Measurements from ENCODE around the gene COMMD1.
"Not testable (repeated sequence)": the region's sequence is repeated elsewhere in the genome, so short reads cannot be mapped to it uniquely, and the experiment has no call there.

Gene COMMD1

DNA sequence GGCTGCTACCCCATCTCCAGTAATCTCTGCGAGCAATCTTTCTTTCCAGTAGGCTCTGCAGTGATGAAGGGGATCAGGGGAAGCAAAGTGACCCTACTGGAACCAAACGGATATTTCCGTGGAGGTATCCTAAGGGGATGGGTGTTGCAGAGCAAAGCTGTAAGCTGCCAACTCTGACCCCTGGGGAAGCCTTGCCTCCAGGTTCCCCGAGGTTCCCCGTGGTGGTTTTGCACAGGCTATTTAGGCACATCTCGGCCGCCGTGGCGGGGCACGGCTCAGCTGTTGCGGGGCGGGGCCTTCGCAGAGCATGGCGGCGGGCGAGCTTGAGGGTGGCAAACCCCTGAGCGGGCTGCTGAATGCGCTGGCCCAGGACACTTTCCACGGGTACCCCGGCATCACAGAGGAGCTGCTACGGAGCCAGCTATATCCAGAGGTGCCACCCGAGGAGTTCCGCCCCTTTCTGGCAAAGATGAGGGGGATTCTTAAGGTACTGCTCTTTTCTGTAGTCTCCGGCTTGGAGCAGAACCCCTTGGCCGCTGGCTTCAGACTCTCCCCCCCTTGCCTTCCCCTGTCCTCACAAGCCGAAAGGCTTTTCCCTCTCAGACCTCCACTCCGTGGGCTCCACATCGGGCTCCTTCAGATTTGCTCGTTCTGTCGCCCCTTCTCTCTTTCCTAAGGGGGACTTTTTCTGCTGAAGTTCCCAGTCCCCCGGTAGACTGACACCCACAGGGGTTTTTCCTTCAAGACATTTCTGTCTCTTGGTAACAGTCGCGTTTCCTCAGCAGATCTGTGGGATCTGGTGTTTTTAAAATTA is at the start of gene COMMD1:
Gene COMMD1 (plus strand): TSS at position 303 of the 814 bp plus-strand sequence. CDS start 5 bp downstream, at position 308.
- Histone ChIP-seq H3K36me3 (ENCODE audit: insufficient read depth, low read length) (no peaks in the 10 kb centered on the region), H3K4me3 (ENCODE audit: low read depth in 1 of 2, low read length in 2 of 2) (peak within 1 kb of the TSS; percentile 77 to 93), H3K9ac (ENCODE audit: low read length) (peak within 1 kb of the TSS; percentile 79), H3K27ac (ENCODE audit: low read depth, low read length) (peak within 1 kb of the TSS; percentile 64), H3K9me3 (ENCODE audit: low read length) (no peaks in the 10 kb centered on the region), H3K27me3 (ENCODE audit: control insufficient read depth in 1 of 2, insufficient read depth in 2 of 2, low read length in 2 of 2) (no peaks in the 10 kb centered on the region), H3K4me1 (ENCODE audit: insufficient read depth, low read length) (peaks cover 11% of the 10 kb centered on the region)

DNA sequence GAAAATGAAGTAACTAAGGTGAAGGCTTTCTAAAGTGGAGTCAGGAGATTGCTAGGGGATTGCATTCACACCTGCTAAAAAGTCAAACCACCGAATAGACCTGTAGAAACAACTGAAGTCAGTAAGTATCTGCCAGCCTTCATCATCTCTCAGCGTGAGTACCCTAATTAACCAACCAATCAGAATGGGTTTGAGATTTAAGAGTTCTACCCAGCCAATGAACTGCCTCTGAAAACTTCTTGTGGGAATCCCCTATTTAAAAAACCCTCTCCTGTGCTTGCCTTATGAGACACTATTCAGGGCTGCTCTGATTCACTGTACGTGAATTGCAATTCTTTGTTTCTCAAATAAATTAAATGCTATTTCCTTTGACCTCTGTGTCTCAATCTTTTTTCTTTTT is 48.2 kb upstream of the COMMD1 start:
- Histone ChIP-seq H3K4me3 (ENCODE audit: low read depth in 1 of 2, low read length in 2 of 2) (no peak overlapping the region), H3K4me1 (ENCODE audit: insufficient read depth, low read length) (peaks cover 8% of the 10 kb centered on the region), H3K9ac (ENCODE audit: low read length) (no peak overlapping the region), H3K36me3 (ENCODE audit: insufficient read depth, low read length) (no peaks in the 10 kb centered on the region), H3K27me3 (ENCODE audit: control insufficient read depth in 1 of 2, insufficient read depth in 2 of 2, low read length in 2 of 2) (no peaks in the 10 kb centered on the region), H3K9me3 (ENCODE audit: low read length) (no peaks in the 10 kb centered on the region), H3K27ac (ENCODE audit: low read depth, low read length) (no peak overlapping the region)

- no peak overlapping the region for H3K9ac ChIP-seq (ENCODE audit: low read length)
- H3K4me3 ChIP-seq (ENCODE audit: low read depth in 1 of 2, low read length in 2 of 2) = no peak overlapping the region
- H3K4me1 ChIP-seq (ENCODE audit: insufficient read depth, low read length) = no peaks in the 10 kb centered on the region
- H3K36me3 ChIP-seq (ENCODE audit: insufficient read depth, low read length) = peaks cover 26% of the 10 kb centered on the region
- H3K27me3 ChIP-seq (ENCODE audit: control insufficient read depth in 1 of 2, insufficient read depth in 2 of 2, low read length in 2 of 2) = no peaks in the 10 kb centered on the region
- H3K27ac ChIP-seq (ENCODE audit: low read depth, low read length) = no peak overlapping the region
- no peaks in the 10 kb centered on the region for H3K9me3 ChIP-seq (ENCODE audit: low read length)
Measured at GRCh38 chr2:61862085-61862484, 43.4 kb upstream of the COMMD1 start.

- not testable (repeated sequence) for H3K4me3 ChIP-seq (ENCODE audit: low read depth in 1 of 2, low read length in 2 of 2); H3K27me3 ChIP-seq (ENCODE audit: control insufficient read depth in 1 of 2, insufficient read depth in 2 of 2, low read length in 2 of 2); H3K27ac ChIP-seq (ENCODE audit: low read depth, low read length); H3K4me1 ChIP-seq (ENCODE audit: insufficient read depth, low read length); H3K9ac ChIP-seq (ENCODE audit: low read length); H3K9me3 ChIP-seq (ENCODE audit: low read length)
- peaks cover 48% of the 10 kb centered on the region for H3K36me3 ChIP-seq (ENCODE audit: insufficient read depth, low read length)
Measured at GRCh38 chr2:61866482-61867089, 38.9 kb upstream of the COMMD1 start.

- Histone ChIP-seq H3K27ac (ENCODE audit: low read depth, low read length) (no peak overlapping the region), H3K27me3 (ENCODE audit: control insufficient read depth in 1 of 2, insufficient read depth in 2 of 2, low read length in 2 of 2) (no peaks in the 10 kb centered on the region), H3K4me1 (ENCODE audit: insufficient read depth, low read length) (no peaks in the 10 kb centered on the region), H3K36me3 (ENCODE audit: insufficient read depth, low read length) (peaks cover 76% of the 10 kb centered on the region), H3K4me3 (ENCODE audit: low read depth in 1 of 2, low read length in 2 of 2) (no peak overlapping the region), H3K9ac (ENCODE audit: low read length) (no peak overlapping the region), H3K9me3 (ENCODE audit: low read length) (no peaks in the 10 kb centered on the region)
Measured at GRCh38 chr2:61876400-61876799, 29.1 kb upstream of the COMMD1 start.

DNA sequence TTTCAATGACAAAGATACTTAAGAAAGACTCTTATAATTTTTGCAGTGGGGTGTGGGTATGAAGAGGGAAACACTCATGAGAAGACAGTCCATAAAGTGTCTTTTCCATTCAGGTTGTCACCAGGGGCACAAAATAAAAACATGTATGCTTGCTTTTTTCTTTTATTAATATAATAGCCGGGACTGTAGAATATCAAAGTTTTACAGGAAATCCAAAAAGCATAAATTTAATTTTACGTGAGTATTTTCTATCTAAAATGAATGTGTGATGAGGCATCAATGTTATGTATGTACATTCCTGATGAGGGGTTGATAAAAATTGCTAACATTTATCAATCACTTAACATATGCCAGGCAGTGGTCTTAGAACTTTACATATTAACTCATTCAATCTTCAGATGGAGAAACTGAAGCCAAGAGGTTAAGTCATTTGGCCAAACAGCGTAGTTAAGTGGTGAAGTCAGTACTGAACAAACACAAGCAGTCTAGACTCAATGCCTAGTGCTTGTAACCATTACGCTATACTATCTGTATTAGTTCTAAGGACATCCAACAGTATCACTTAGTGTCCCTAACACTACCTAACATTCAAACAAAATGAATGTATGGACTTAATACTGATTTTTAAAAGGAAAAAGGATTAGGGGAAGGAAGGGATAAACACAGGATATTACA is 27.8 kb upstream of the COMMD1 start:
- no peaks in the 10 kb centered on the region for H3K27me3 ChIP-seq (ENCODE audit: control insufficient read depth in 1 of 2, insufficient read depth in 2 of 2, low read length in 2 of 2)
- no peak overlapping the region for H3K27ac ChIP-seq (ENCODE audit: low read depth, low read length)
- H3K4me3 ChIP-seq (ENCODE audit: low read depth in 1 of 2, low read length in 2 of 2) = no peak overlapping the region
- peaks cover 73% of the 10 kb centered on the region for H3K36me3 ChIP-seq (ENCODE audit: insufficient read depth, low read length)
- H3K4me1 ChIP-seq (ENCODE audit: insufficient read depth, low read length) = no peaks in the 10 kb centered on the region
- no peaks in the 10 kb centered on the region for H3K9me3 ChIP-seq (ENCODE audit: low read length)
- no peak overlapping the region for H3K9ac ChIP-seq (ENCODE audit: low read length)

GRCh38 chr2:61878761-61879160 is 26.7 kb upstream of the COMMD1 start:
- Histone ChIP-seq H3K36me3 (ENCODE audit: insufficient read depth, low read length) (peaks cover 77% of the 10 kb centered on the region), H3K9me3 (ENCODE audit: low read length) (no peaks in the 10 kb centered on the region), H3K9ac (ENCODE audit: low read length) (no peak overlapping the region)

DNA sequence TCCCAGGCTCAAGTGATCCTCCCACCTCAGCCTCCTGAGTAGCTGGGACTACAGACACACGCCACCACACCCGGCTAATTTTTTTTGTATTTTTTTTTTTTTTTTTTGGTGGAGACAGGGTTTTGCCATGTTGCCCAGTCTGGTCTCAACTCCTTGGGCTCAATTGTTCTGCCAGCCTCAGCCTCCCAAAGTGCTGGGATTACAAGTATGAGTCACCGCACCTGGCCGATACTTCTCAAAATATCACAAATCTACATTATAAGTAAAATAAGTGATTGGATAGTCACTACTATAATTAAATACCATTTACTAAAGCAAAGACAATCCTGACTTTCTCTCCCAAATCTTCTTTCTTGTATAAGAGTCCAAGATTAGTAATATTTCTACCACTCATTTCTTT is 26.1 kb upstream of the COMMD1 start:
- H3K4me1 ChIP-seq (ENCODE audit: insufficient read depth, low read length); H3K4me3 ChIP-seq (ENCODE audit: low read depth in 1 of 2, low read length in 2 of 2); H3K9ac ChIP-seq (ENCODE audit: low read length); H3K27me3 ChIP-seq (ENCODE audit: control insufficient read depth in 1 of 2, insufficient read depth in 2 of 2, low read length in 2 of 2); H3K27ac ChIP-seq (ENCODE audit: low read depth, low read length); H3K9me3 ChIP-seq (ENCODE audit: low read length): not testable (repeated sequence)
- H3K36me3 ChIP-seq (ENCODE audit: insufficient read depth, low read length) = peaks cover 76% of the 10 kb centered on the region

More at GRCh38 chr2:61878761-61879160, 26.7 kb upstream of the COMMD1 start:
- no peak overlapping the region for H3K27ac ChIP-seq (ENCODE audit: low read depth, low read length)
- no peak overlapping the region for H3K4me3 ChIP-seq (ENCODE audit: low read depth in 1 of 2, low read length in 2 of 2)
- H3K27me3 ChIP-seq (ENCODE audit: control insufficient read depth in 1 of 2, insufficient read depth in 2 of 2, low read length in 2 of 2) = no peaks in the 10 kb centered on the region
- no peaks in the 10 kb centered on the region for H3K4me1 ChIP-seq (ENCODE audit: insufficient read depth, low read length)

DNA sequence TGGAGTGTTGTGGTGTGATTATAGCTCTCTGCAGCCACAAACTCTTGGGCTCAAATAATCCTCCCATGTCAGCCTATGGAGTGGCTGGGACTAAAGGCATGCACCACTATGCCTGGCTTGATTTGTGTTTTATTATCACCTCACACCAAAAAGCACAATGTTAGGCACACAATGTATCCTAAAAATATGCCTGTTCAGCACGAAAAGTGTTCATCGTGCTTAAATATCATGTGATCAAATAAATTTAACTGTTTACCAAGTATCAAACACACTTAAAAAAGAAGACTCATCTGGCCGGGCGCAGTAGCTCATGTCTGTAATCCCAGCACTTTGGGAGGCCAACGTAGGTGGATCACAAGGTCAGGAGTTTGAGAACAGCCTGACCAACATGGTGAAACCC is 22.6 kb upstream of the COMMD1 start:
- Histone ChIP-seq H3K4me3 (ENCODE audit: low read depth in 1 of 2, low read length in 2 of 2) (no peak overlapping the region), H3K9me3 (ENCODE audit: low read length) (no peaks in the 10 kb centered on the region), H3K27ac (ENCODE audit: low read depth, low read length) (no peak overlapping the region), H3K9ac (ENCODE audit: low read length) (no peak overlapping the region), H3K36me3 (ENCODE audit: insufficient read depth, low read length) (peaks cover 56% of the 10 kb centered on the region), H3K4me1 (ENCODE audit: insufficient read depth, low read length) (peaks cover 12% of the 10 kb centered on the region), H3K27me3 (ENCODE audit: control insufficient read depth in 1 of 2, insufficient read depth in 2 of 2, low read length in 2 of 2) (no peaks in the 10 kb centered on the region)

- Histone ChIP-seq H3K4me1 (ENCODE audit: insufficient read depth, low read length) (peaks cover 12% of the 10 kb centered on the region), H3K4me3 (ENCODE audit: low read depth in 1 of 2, low read length in 2 of 2) (no peak overlapping the region), H3K36me3 (ENCODE audit: insufficient read depth, low read length) (peaks cover 26% of the 10 kb centered on the region), H3K27ac (ENCODE audit: low read depth, low read length) (no peak overlapping the region), H3K9me3 (ENCODE audit: low read length) (no peaks in the 10 kb centered on the region), H3K9ac (ENCODE audit: low read length) (no peak overlapping the region), H3K27me3 (ENCODE audit: control insufficient read depth in 1 of 2, insufficient read depth in 2 of 2, low read length in 2 of 2) (no peaks in the 10 kb centered on the region)
Measured at GRCh38 chr2:61885896-61886603, 19.4 kb upstream of the COMMD1 start.

DNA sequence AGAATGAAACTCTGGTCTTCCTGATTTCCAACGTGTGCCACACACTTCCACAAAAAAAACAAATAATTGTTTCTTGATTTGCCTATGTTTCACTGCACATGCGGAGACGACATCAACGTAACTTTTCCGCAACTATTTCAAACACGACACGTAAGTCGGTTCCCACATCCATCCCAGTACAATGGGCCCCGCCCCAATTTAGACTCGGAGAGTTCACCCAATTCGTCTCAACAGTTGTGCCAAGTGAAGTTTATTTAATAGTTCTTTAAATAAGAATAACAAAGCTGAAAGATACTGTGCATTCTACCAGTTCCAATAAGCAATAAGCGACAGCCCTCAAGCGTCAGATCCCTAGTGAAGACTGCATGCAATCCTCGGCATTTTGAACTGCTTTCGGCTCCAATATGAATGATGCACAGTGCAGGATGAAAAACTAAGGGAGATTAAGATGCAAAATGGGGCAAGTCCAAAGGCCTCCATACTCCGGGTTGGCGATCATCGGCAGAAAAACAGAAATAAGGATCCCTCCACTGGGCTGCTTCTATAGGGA is 17.7 kb upstream of the COMMD1 start:
- Histone ChIP-seq H3K9ac (ENCODE audit: low read length) (peak overlapping the region; percentile 98), H3K36me3 (ENCODE audit: insufficient read depth, low read length) (peaks cover 20% of the 10 kb centered on the region), H3K4me1 (ENCODE audit: insufficient read depth, low read length) (peaks cover 12% of the 10 kb centered on the region), H3K4me3 (ENCODE audit: low read depth in 1 of 2, low read length in 2 of 2) (peak overlapping the region; percentile 99 to 100), H3K27ac (ENCODE audit: low read depth, low read length) (peak overlapping the region; percentile 94), H3K9me3 (ENCODE audit: low read length) (no peaks in the 10 kb centered on the region), H3K27me3 (ENCODE audit: control insufficient read depth in 1 of 2, insufficient read depth in 2 of 2, low read length in 2 of 2) (no peaks in the 10 kb centered on the region)
